Calu3 (cell line): ENCODE measurements around the gene TSACC. TPM values are rescaled to one million over a fixed set of nuclear protein-coding genes. Genes with fewer than 3 reads are reported as not detected.

Experiments used
- BruUV-seq: library from RNA; stranded (reverse); fragments of 400-500 nt; replicated peaks from 2 replicates; lab custom pipeline; 2021; lab: Mats Ljungman, UMichigan
- CTCF ChIA-PET: fragments of 300-600 bp; sonication (Branson Sonifier 250); formaldehyde crosslinking; loops from one replicate; lab custom pipeline; 2022; ENCODE audit warnings: antibody characterized with exemption; lab: Charles Lee
- DNase-seq: peaks from one replicate; pipeline ENCODE4 v3.0.0; 2022
- H3K27ac Mint-ChIP-seq: one replicate; pipeline ENCODE4 v1.8.0; 2022; ENCODE audit warnings: mixed read lengths; ENCODE audit not compliant: unreplicated experiment
- H3K27me3 Mint-ChIP-seq: one replicate; pipeline ENCODE4 v1.8.0; 2022; ENCODE audit warnings: mixed read lengths; ENCODE audit not compliant: unreplicated experiment
- H3K36me3 Mint-ChIP-seq: one replicate; pipeline ENCODE4 v1.8.0; 2022; ENCODE audit warnings: mild to moderate bottlenecking, moderate library complexity, mixed read lengths; ENCODE audit not compliant: insufficient read depth, unreplicated experiment
- H3K4me1 Mint-ChIP-seq: one replicate; pipeline ENCODE4 v1.8.0; 2022; ENCODE audit warnings: mild to moderate bottlenecking, low read depth, mixed read lengths; ENCODE audit not compliant: unreplicated experiment
- H3K4me3 Mint-ChIP-seq: one replicate; pipeline ENCODE4 v1.8.0; 2022; ENCODE audit warnings: mild to moderate bottlenecking, low read depth, moderate library complexity, mixed read lengths; ENCODE audit not compliant: unreplicated experiment
- H3K9me3 Mint-ChIP-seq: one replicate; pipeline ENCODE4 v1.8.0; 2022; ENCODE audit warnings: low read depth, mixed read lengths; ENCODE audit not compliant: unreplicated experiment
- intact Hi-C: fragments of 100-400 bp; cut with micrococcal nuclease; formaldehyde crosslinking; loops from one replicate; pipeline ENCODE4 v1.10.0; 2022; ENCODE audit not compliant: unreplicated experiment
- total RNA-seq: library from RNA; stranded (reverse); gene quantifications from 2 replicates; pipeline ENCODE4 v1.2.3, GENCODE V29; 2022
- TF ChIP-seq, protein P1 (sequence below): fragments of 200-600 bp; IDR thresholded peaks from one replicate; pipeline ENCODE4 v1.8.0; 2022; ENCODE audit warnings: antibody characterized with exemption; ENCODE audit not compliant: unreplicated experiment

Gene TSACC
- total RNA-seq, 1 experiment from 2014 or later: 1.4 TPM

DNA sequence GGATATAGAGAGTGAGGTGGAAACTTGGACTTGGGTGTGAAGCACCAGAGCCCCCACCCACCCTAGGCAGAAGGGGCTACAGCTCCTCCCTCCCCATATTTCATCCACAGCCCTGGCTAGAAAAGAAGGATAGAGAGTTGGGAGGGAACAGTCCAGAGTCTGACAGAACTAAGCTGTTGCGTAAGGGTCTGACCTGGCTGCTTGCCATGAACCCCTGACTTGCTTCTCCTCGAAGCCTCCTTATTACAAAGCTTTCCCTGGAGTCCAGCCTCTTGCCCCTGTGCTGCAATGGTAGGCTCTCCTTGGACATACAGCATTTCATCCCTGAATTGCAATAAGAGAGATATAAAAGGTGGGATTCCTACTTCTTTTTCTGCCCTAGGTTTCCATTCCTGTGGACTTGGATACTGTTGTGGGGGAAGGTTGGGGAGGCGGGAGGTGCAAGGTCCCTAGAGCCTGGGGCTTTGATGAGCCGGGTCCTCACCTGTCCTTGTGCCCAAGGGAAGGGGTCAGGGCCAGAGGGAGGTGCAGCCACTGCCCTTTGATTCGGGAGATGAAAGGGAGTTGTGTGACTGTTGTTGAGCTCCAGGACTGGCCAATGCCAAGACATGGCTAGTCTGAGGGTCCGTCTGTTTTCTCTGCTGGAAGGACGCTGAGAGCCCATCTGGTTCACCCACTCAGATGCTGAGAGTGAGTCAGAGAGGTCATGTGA lies 33.4 kb downstream of the TSACC start:
- H3K36me3 Mint-ChIP-seq: peaks cover 9% of the 10 kb centered on the region
- peaks cover 7% of the 10 kb centered on the region for H3K4me1 Mint-ChIP-seq
- H3K9me3 Mint-ChIP-seq: no peaks in the 10 kb centered on the region
- intact Hi-C loops: no loop called here
- H3K4me3 Mint-ChIP-seq: no peak overlapping the region
- peaks cover 45% of the 10 kb centered on the region for H3K27me3 Mint-ChIP-seq
- H3K27ac Mint-ChIP-seq: no peak overlapping the region
- CTCF ChIA-PET: interaction anchor here (2.1 kb wide), 1 partner anchor 14 kb away, joined by 11 read pairs; no protein-coding TSS in a partner anchor
- DNase-seq: peak; percentile 34
- no TSS peak for BruUV-seq
- TF ChIP-seq, protein P1, sequence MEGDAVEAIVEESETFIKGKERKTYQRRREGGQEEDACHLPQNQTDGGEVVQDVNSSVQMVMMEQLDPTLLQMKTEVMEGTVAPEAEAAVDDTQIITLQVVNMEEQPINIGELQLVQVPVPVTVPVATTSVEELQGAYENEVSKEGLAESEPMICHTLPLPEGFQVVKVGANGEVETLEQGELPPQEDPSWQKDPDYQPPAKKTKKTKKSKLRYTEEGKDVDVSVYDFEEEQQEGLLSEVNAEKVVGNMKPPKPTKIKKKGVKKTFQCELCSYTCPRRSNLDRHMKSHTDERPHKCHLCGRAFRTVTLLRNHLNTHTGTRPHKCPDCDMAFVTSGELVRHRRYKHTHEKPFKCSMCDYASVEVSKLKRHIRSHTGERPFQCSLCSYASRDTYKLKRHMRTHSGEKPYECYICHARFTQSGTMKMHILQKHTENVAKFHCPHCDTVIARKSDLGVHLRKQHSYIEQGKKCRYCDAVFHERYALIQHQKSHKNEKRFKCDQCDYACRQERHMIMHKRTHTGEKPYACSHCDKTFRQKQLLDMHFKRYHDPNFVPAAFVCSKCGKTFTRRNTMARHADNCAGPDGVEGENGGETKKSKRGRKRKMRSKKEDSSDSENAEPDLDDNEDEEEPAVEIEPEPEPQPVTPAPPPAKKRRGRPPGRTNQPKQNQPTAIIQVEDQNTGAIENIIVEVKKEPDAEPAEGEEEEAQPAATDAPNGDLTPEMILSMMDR: no peak

DNA sequence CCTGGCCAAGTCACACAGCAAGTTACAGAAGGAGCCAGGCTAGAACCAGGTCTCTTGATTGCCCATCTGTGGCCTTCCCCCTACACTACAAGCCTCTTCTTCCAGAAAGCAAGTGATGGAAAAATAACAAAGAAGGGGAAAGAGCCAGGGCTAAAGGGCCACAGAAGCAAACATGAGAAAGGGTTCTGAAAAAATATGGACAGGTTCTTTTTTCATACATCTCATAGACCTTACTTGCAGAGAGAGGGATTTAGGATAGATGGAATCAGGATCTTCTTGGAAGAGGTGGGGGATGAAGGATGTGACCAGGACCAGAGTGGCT lies 33.9 kb downstream of the TSACC start:
- peaks cover 50% of the 10 kb centered on the region for H3K27me3 Mint-ChIP-seq
- no TSS peak for BruUV-seq
- H3K4me1 Mint-ChIP-seq: peaks cover 7% of the 10 kb centered on the region
- TF ChIP-seq, protein P1: no peak
- peaks cover 10% of the 10 kb centered on the region for H3K36me3 Mint-ChIP-seq
- intact Hi-C loops: no loop called here
- CTCF ChIA-PET: interaction anchor here (2.1 kb wide), 1 partner anchor 13 kb away, joined by 11 read pairs; no protein-coding TSS in a partner anchor
- no peak overlapping the region for H3K27ac Mint-ChIP-seq
- no peaks in the 10 kb centered on the region for H3K9me3 Mint-ChIP-seq
- H3K4me3 Mint-ChIP-seq: no peak overlapping the region
- no peak for DNase-seq

- TF ChIP-seq, protein P1: no peak
- no peak for DNase-seq
- no peaks in the 10 kb centered on the region for H3K9me3 Mint-ChIP-seq
- CTCF ChIA-PET: interaction anchor here (1.0 kb wide), 1 partner anchor 13 kb away, joined by 5 read pairs; no protein-coding TSS in a partner anchor
- H3K4me1 Mint-ChIP-seq: peaks cover 6% of the 10 kb centered on the region
- H3K4me3 Mint-ChIP-seq: no peak overlapping the region
- H3K27me3 Mint-ChIP-seq: peaks cover 51% of the 10 kb centered on the region
- no TSS peak for BruUV-seq
- no peak overlapping the region for H3K27ac Mint-ChIP-seq
- intact Hi-C loops: no loop called here
- H3K36me3 Mint-ChIP-seq: peaks cover 14% of the 10 kb centered on the region
These were observed 34.5 kb downstream of the TSACC start for GRCh38 chr1:156372876-156373275.

- TF ChIP-seq, protein P1: no peak
- DNase-seq: no peak
- no TSS peak for BruUV-seq
- CTCF ChIA-PET: interaction anchor here (1.0 to 1.3 kb wide), 2 partner anchors 12 to 72 kb away, joined by 3 to 5 read pairs; no protein-coding TSS in a partner anchor
- no peaks in the 10 kb centered on the region for H3K4me1 Mint-ChIP-seq
- peaks cover 51% of the 10 kb centered on the region for H3K27me3 Mint-ChIP-seq
- H3K4me3 Mint-ChIP-seq: no peak overlapping the region
- intact Hi-C loops: no loop called here
- no peaks in the 10 kb centered on the region for H3K9me3 Mint-ChIP-seq
- peaks cover 14% of the 10 kb centered on the region for H3K36me3 Mint-ChIP-seq
- no peak overlapping the region for H3K27ac Mint-ChIP-seq
These were observed 35.2 kb downstream of the TSACC start for GRCh38 chr1:156373546-156373945.
